ENCODE measurements around the gene TFDP3.

Gene TFDP3

GRCh38 chrX:133185119-133185518 lies 33.0 kb downstream of the TFDP3 start:
- no peak overlapping the region for H3K9ac ChIP-seq (ENCODE audit: low read depth, low read length)
- H3K36me3 ChIP-seq (ENCODE audit: control insufficient read depth, insufficient read depth, low read length) = no peaks in the 10 kb centered on the region
- H3K27me3 ChIP-seq (ENCODE audit: control insufficient read depth, insufficient read depth, low read length) = no peaks in the 10 kb centered on the region
- no peaks in the 10 kb centered on the region for H3K9me3 ChIP-seq (ENCODE audit: control insufficient read depth, insufficient read depth, low read length)
- peaks cover 3% of the 10 kb centered on the region for H3K4me1 ChIP-seq (ENCODE audit: control insufficient read depth, insufficient read depth, low read length)
- H3K4me3 ChIP-seq (ENCODE audit: low read depth, low read length) = no peak overlapping the region

GRCh38 chrX:133183806-133184205 lies 34.3 kb downstream of the TFDP3 start:
- Histone ChIP-seq H3K4me3 (ENCODE audit: low read depth, low read length) (no peak overlapping the region), H3K9me3 (ENCODE audit: control insufficient read depth, insufficient read depth, low read length) (no peaks in the 10 kb centered on the region), H3K36me3 (ENCODE audit: control insufficient read depth, insufficient read depth, low read length) (no peaks in the 10 kb centered on the region), H3K9ac (ENCODE audit: low read depth, low read length) (no peak overlapping the region), H3K4me1 (ENCODE audit: control insufficient read depth, insufficient read depth, low read length) (peaks cover 3% of the 10 kb centered on the region), H3K27me3 (ENCODE audit: control insufficient read depth, insufficient read depth, low read length) (no peaks in the 10 kb centered on the region)

GRCh38 chrX:133179500-133179899 lies 38.7 kb downstream of the TFDP3 start:
- H3K9me3 ChIP-seq (ENCODE audit: control insufficient read depth, insufficient read depth, low read length) = no peaks in the 10 kb centered on the region
- H3K4me3 ChIP-seq (ENCODE audit: low read depth, low read length) = no peak overlapping the region
- no peak overlapping the region for H3K9ac ChIP-seq (ENCODE audit: low read depth, low read length)
- H3K36me3 ChIP-seq (ENCODE audit: control insufficient read depth, insufficient read depth, low read length) = no peaks in the 10 kb centered on the region
- H3K4me1 ChIP-seq (ENCODE audit: control insufficient read depth, insufficient read depth, low read length) = no peaks in the 10 kb centered on the region
- no peaks in the 10 kb centered on the region for H3K27me3 ChIP-seq (ENCODE audit: control insufficient read depth, insufficient read depth, low read length)

- Histone ChIP-seq H3K27me3 (ENCODE audit: control insufficient read depth, insufficient read depth, low read length) (no peaks in the 10 kb centered on the region), H3K9me3 (ENCODE audit: control insufficient read depth, insufficient read depth, low read length) (no peaks in the 10 kb centered on the region), H3K4me3 (ENCODE audit: low read depth, low read length) (no peak overlapping the region), H3K4me1 (ENCODE audit: control insufficient read depth, insufficient read depth, low read length) (no peaks in the 10 kb centered on the region), H3K9ac (ENCODE audit: low read depth, low read length) (no peak overlapping the region), H3K36me3 (ENCODE audit: control insufficient read depth, insufficient read depth, low read length) (no peaks in the 10 kb centered on the region)
Observed at GRCh38 chrX:133177202-133177601, 41.0 kb downstream of the TFDP3 start.

- H3K4me1 ChIP-seq (ENCODE audit: control insufficient read depth, insufficient read depth, low read length) = no peaks in the 10 kb centered on the region
- H3K27me3 ChIP-seq (ENCODE audit: control insufficient read depth, insufficient read depth, low read length) = no peaks in the 10 kb centered on the region
- no peaks in the 10 kb centered on the region for H3K36me3 ChIP-seq (ENCODE audit: control insufficient read depth, insufficient read depth, low read length)
- no peak overlapping the region for H3K4me3 ChIP-seq (ENCODE audit: low read depth, low read length)
- no peaks in the 10 kb centered on the region for H3K9me3 ChIP-seq (ENCODE audit: control insufficient read depth, insufficient read depth, low read length)
- no peak overlapping the region for H3K9ac ChIP-seq (ENCODE audit: low read depth, low read length)
Observed at GRCh38 chrX:133175605-133176004, 42.5 kb downstream of the TFDP3 start.

- Histone ChIP-seq H3K27me3 (ENCODE audit: control insufficient read depth, insufficient read depth, low read length) (no peaks in the 10 kb centered on the region), H3K9me3 (ENCODE audit: control insufficient read depth, insufficient read depth, low read length) (no peaks in the 10 kb centered on the region), H3K36me3 (ENCODE audit: control insufficient read depth, insufficient read depth, low read length) (no peaks in the 10 kb centered on the region), H3K9ac (ENCODE audit: low read depth, low read length) (no peak overlapping the region), H3K4me1 (ENCODE audit: control insufficient read depth, insufficient read depth, low read length) (no peaks in the 10 kb centered on the region), H3K4me3 (ENCODE audit: low read depth, low read length) (no peak overlapping the region)
Observed at GRCh38 chrX:133175162-133175561, 43.0 kb downstream of the TFDP3 start.

- Histone ChIP-seq H3K4me1 (ENCODE audit: control insufficient read depth, insufficient read depth, low read length) (no peaks in the 10 kb centered on the region), H3K9me3 (ENCODE audit: control insufficient read depth, insufficient read depth, low read length) (no peaks in the 10 kb centered on the region), H3K36me3 (ENCODE audit: control insufficient read depth, insufficient read depth, low read length) (no peaks in the 10 kb centered on the region), H3K4me3 (ENCODE audit: low read depth, low read length) (no peak overlapping the region), H3K9ac (ENCODE audit: low read depth, low read length) (no peak overlapping the region), H3K27me3 (ENCODE audit: control insufficient read depth, insufficient read depth, low read length) (no peaks in the 10 kb centered on the region)
Observed at GRCh38 chrX:133171962-133172708, 46.0 kb downstream of the TFDP3 start.
